ENCODE results near the gene SESN2.

SESN2 gene

DNA sequence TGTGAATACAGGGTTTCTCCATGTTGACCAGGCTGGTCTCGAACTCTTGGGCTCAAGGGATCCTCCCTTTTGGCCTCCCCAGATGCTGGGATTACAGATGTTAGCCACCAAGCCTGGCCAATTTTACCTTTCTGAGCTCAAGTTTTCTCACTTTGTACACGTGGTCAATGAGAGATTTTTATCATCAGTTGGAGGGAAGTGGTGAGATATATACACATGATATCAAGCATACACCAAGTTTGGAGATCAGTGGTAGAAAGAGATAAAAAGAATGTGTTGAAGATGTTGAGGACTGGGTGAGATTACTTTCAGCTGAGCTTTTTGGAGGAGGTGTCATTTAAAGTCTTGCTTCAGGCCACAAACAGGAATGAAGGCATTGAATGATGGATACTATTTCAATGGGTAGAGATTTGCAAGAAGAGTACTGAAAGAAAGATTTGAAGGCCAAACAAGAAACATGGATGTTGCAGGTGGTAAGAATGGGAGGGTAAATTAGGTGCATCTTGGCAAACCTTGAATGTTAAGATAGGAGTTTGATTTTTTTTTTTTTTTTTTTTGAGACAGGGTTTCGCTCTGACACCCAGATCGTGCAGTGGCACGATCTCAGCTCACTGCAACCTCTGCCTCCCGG, 3.0 kb upstream of the SESN2 start:
- no peak for DNase-seq

DNA sequence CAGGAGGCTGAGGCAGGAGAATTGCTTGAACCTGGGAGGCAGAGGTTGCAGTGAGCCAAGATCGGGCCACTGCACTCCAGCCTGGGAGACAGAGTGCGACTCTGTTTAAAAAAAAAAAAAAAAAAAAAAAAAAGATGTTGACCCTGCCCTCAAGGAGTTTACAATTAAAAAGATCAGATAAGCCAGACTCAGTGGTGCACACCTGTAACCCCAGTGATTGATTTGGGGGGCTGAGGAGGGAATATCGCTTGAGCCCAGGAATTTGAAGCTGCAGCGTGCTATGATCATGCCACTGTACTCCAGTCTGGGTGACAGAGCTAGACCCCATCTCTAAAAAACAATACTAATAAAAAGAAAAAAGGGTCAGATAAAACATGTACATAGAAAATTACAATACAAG, 1.6 kb upstream of the SESN2 start:
- DNase-seq: no peak

DNA sequence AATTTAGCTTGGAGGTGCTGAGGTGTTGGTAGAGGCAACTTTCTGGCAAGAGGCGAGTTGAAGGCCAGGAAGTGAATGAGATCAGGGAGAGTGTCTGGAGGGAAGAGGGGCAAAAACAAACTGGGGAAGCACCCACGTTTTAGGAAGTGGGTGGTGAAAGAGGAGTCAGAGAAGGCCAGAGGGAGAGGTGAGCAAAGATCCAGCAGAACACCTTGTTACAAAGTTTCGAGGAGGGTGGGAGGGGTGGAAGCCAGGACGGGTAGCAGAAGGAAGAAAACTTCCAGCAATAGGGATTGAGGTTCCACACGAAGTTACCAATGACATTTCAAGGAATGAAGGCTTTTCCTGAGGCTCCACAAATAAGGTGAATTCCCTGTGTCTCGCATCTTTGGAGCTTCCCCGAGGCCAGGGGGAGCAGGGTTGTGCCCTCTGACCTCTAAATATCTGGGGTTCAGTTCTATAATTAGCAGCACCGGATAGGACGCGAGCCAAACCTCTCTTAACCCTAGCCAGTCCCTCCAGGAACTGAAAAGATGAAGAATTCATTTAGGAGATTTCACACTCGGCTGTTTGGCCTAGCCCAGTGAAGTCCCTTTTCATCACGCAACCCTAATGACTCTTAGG, 578 bp upstream of the SESN2 start:
- no peak for DNase-seq

DNA sequence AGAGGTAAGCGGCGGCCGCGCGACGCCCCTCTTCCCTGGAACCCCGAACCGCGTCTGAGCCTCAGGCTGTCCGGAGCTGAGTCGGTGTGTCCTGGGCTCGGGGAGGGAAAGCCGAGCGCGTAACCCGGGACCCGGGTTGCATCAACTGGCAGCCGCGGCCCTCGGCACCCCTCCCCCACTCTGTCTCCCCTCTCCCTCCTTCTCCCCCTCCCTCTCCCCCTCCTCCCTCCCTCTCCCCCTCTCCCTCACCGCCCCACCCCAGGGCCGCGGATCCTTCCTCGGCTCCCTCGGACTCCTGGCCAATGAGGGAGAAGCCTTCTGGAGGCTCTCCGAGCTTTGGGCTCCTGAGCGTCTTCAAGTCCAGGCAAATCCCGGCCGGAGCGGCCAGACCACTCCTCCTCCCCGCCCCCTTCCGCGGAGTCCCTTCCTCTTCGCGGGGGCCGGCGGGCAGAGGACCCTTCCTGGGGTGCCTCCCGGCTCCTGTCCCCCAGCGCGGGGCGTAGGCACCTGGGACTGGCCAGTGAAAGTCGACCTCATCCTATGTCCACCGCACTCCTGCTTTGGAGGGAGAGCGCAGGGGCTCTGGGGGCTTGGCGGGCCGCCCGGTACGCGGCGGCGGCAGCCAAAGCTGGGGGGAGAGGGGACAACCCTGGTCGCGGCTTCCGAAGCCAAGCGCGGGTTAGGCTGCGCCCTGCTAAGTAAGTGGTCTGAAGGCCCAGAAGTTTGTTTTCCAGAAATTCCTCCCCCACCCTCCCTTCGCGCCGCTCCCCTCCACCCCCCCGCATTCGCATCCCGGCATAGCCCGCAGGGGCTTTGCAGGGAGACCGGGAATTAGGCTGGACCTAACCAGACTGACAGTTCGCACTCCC, 850 bp downstream of the SESN2 start:
- DNase-seq: peak; percentile 81

DNA sequence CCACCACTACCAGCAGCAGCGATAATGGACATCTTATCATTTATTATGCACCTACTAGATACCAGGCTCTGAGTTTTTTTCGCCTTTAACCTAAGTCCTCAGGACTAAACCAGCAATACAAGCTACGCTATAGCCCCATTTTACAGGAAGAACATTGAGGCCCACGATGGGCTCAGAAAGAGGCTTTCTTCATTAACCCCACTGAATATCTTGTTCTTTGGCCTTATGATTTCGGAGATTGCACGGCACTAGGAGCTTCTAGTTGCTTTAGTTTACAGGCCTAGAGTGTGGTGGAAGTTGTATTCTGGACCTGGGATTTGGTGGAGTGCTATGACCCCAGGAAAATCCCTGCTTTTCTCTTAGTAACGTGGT, 1.5 kb downstream of the SESN2 start:
- no peak for DNase-seq

DNA sequence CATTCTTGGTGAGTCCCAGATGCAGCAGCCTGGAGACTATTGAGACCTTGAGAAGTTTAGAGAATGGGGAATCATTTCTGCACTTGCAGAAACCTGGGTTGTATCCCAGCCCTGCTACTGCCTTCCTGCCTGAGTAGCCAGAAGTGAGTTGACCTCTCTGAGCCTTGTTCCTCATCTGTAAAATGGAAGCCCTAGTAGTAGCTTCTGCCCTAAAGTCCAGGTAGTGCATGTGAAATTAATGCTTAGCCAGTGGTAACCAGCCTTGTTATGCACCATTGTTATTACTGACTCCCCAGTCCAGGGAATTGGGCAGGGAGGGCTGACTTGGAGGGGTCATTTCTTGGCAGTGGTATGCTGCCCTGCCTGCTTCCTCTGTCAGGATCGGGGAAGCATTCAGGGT, 5.6 kb downstream of the SESN2 start:
- DNase-seq: no peak

DNA sequence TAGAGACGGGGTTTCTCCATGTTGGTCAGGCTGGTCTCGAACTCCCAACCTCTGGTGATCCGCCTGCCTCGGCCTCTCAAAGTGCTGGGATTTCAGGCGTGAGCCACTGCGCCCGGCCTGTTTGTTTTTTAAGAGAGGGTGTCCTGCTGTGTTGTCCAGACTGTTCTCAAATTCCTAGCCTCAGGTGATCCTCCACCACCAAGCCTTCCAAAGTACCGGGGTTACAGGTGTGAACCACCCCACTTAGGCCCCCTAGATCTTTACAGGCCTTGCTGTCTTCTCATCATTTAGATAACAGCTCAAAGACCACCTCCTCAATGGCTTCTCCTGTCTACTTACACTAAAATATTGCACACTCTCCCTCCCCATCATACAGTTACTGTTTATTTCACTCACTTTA, 6.3 kb downstream of the SESN2 start:
- peak; percentile 2 for DNase-seq

DNA sequence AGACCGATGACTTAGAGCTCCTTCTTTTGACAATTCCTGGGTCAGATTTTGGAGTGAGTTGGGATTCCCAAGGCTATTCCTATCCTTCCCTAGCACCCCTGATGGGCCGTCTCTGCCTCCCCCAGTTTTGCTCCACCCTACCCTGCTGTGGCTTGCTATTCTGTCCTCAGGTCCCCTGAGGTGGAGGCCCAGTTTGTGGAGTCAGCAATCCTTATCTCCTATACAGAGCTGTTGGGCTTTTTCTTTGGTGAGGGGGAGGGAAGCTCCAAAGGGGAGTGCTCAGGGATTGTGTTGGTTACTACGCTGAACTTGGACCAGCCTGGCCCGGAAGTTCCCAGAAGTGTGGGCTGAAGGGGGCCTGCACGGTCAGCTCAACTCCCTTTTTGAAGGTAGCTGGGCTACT, 7.6 kb downstream of the SESN2 start:
- no peak for DNase-seq

DNA sequence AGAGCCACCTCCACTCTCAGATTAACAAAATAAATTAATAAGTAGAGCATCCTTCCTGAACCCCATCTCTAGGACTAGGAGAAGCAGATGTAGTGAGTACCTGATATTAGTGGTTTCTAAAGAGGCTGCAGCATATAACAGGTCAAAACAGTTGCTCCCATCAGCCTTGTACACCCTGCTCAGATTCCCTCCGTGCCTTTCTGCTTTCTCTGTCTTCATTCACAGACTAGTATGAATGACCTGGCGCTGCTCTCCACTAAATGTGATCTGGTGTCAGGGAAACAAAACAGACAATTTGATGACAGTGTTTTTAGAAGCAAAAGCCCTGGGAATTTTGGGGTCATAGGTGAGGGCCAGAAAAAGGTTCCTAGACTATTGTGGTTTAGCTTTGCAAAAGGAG, 8.3 kb downstream of the SESN2 start:
- DNase-seq: no peak

DNA sequence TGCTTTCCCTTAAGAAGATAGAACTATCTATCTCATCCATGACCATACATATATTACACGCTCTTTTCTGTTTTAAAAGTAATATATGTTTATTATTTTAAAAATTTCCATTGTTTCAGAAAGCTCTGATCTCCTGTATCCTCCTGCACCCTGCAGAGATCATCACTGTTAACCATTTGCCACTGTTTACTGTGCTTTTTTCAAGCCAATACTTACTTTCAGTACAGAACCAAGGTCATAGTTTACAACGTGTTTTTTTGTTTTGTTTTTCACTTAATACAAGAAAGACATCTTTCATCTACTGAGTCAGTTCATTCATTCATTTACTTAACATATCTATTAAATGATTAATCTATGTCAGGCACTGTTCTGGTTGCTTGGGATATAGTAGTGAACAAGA, 10.2 kb downstream of the SESN2 start:
- DNase-seq: no peak

DNA sequence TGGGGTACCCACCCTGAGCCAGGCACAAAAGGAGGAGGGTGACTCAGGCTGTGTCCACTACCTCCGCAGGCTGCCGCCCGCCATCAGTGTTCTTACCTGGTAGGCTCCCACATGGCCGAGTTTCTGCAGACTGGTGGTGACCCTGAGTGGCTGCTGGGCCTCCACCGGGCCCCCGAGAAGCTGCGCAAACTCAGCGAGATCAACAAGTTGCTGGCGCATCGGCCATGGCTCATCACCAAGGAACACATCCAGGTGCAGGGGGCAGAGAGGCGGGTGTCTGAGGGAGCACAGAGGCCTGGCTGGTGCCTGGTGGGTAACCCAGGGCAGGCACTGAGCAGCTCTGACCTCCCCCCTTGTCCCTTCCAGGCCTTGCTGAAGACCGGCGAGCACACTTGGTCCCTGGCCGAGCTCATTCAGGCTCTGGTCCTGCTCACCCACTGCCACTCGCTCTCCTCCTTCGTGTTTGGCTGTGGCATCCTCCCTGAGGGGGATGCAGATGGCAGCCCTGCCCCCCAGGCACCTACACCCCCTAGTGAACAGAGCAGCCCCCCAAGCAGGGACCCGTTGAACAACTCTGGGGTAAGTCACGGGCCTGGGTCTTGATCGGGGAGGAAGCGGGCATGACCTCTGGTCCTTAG, 13.0 kb downstream of the SESN2 start:
- DNase-seq: no peak

DNA sequence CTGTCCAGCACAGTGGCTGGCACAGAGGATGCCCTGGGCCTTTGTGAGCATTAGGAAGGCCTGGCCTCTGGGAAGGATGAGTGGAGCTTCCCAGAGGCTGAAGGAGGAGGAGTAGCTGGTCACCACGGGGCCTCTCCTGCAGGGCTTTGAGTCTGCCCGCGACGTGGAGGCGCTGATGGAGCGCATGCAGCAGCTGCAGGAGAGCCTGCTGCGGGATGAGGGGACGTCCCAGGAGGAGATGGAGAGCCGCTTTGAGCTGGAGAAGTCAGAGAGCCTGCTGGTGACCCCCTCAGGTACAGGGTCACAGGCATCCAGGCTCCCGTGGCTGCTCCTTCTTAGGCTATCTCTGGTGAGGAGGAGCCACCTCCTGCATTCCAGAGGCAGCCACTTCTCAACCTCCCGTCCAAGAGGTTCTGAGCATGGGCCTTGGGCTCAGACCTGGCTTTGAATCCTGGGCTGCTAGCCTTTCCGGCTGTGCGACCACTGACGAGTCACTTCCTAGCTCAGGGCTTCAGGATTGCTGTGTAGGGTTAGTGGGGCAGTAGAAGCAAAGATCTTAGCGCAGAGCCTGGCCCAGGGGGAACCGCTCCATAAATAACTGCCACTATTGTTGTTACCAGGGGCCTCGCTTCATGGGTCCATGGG, 14.0 kb downstream of the SESN2 start:
- no peak for DNase-seq

DNA sequence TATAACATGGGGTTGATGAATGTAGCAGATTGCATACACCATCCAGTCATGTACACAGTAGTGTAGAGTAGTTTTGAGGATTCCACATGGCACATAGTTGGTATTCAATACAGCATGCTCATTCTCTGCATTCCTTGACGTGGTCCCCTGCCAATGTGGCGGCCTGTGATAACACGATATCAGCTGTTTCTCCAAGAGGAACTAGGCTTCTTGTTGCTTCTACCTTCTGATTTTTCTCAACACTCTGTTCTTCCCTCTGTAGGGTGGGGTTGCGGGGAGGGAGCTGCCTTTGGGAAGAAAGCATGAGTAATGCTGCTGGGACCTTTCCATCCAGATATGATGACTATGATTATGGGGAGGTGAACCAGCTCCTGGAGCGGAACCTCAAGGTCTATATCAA, 19.4 kb downstream of the SESN2 start:
- no peak for DNase-seq

DNA sequence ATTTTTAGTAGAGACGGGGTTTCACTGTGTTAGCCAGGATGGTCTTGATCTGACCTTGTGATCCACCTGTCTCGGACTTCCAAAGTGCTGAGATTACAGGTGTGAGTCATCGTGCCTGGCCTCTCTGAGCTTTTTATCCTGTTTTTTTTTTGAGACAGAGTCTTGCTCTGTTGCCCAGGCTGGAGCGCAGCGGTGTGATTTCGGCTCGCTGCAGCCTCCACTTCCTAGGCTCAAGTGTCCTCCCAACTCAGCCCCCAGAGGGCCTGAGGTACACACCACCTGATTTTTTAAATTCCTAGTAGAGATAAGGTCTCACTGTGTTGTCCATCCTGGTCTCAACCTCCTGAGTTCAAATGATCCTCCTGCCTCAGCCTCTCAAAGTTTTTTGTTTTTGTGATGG, 20.4 kb downstream of the SESN2 start:
- no peak for DNase-seq

DNA sequence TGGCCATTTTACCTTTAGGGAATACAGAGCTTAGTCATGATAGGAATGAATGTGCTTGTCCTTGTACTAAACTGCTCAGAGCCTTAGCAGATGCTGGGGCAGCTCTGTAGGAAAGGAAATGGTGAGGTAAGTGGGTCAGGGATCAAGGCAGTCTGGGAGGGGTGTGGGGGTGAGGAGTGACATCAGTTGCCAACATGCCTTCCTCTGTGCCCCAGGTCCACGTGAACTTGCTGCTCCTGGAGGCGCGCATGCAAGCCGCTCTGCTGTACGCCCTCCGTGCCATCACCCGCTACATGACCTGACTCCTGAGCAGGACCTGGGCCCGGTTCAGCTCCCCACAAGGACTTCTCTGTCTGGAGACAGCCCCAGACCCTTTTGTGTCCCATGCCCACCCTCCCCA, 21.2 kb downstream of the SESN2 start:
- DNase-seq: no peak

DNA sequence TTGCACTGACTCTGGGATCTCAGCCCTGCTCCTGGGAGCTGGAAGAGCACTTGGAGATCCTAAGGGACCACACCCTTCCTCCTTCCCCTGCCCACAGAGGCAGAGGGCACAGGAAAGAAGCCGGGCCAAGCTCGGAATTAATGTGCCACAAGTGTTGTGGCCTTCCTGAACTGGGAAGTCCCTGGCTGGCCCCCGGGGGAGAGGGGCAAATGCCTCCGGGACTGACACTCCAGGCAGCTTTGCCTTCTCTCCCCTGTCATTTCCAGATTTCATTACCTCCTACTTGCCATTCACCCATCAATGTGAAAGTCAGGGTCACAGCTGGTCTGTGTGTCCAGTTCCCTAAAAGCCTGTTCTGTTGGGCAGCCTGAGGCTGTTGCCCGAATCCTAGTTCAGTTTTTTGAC, 21.7 kb downstream of the SESN2 start:
- no peak for DNase-seq

DNA sequence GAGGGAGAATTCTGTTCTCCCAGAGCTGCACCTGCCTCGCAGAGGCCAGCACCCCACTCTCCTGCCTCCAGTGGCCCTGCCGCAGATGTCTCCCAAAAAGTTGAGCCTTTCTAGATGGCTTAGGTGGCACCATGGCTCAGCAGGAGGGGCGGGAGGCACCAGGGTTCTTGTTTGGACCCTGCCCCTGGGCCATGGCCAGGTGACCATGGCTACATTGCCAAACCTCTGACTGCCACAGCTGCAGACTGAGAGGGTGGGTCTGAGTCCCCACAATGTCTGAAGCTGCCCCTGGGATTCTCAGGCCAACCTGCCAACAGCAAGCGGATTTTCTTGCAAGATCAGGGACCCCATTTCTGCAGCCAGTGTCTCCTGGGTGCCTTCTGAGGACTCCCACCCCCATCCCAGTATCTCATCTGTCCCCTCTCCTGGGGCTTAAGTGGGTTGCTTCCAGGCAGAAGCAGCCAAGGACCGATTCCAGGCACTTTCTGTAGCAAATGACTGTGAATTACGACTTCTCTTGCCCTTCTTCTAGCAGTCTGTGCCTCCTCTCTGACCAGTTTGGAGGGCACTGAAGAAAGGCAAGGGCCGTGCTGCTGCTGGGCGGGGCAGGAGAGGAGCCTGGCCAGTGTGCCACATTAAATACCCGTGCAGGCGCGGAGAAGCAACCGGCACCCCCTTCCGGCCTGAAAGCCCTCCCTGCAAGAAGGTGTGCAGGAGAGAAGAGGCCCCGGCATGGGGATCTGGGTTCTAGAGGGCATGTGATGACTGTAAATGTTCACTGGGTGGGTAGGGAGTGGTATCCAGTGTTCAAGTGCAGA, 22.5 kb downstream of the SESN2 start:
- no peak for DNase-seq

DNA sequence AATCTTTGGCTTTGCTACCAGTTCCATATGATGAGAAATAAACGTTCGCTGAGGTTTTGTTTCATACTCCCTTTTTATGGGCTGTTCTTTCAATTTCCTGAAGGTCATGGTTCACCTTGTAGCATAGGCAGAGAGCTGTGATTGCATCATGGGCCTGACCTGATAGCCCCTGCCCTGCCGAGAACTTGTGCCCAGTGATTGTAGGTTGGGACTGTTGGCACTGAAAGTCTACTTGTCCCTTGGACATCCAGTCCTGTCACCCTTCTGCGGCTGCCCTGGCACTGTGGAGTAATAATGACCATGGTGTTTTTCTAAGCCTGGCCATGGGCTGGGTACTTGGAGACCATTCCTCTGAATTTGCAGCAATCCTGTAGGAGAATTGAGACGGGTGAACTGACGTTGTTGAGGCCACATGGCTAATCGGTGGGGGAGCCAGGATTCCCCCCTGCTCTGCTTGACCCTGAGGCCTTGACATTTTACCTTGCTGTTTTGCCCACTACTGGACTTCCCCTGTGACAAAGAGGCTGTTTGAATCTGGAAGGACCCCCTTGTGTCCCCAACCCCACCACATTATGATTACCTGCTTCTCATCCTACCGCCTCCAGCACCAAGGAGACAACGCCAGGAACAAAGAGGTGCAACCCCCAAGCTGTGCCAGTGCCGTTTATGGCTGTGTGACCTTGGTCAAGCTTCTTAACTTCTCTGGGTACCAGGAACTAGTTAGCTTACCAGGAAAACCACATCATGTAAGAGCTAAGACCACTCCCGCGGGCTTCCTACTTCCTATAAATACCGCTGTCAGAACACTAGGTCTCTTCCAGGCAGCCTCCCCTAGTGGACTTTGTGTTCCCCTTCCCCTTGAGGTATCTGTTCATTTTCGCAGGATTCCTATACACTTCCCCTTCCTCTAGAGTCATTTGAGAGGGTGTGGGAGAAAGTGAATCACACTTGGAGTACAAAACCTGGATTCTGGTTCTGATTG, 23.4 kb downstream of the SESN2 start:
- no peak for DNase-seq

DNA sequence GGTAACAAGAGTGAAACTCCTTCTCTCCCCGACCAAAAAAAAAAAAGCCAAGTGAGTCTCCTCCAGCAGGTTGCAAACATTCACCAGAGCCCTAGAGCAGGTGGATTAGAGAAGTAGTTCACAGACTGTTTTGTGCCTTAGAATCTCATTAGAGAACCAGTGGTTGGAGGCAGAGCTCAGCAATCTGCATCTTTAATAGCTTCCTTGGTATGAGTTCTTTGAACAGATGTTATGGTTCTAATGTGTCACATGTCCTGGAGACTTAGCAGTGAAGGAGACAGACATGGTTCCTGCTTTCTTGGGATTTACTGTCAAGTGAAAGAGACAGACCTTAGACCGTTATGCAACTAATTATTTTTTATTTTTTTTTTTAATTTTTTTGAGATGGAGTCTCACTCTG, 26.8 kb downstream of the SESN2 start:
- DNase-seq: no peak

DNA sequence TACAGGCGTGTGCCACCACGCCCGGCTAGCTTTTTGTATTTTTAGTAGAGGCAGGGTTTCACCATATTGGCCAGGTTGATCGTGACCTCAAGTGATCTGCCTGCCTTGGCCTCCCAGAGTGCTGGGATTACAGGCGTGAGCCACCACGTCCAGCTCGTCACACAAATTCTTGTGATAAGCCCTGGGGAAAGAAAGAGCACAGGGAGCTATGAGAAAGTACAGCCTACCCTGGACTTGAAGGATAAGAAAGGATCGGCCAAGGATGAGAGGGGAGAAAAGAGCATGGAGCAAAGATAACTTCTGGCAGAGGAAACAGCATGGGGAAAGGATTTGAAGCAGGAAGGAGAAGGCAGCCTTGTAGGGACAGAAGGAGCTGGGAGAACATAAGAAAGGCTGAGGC, 29.2 kb downstream of the SESN2 start:
- no peak for DNase-seq

DNA sequence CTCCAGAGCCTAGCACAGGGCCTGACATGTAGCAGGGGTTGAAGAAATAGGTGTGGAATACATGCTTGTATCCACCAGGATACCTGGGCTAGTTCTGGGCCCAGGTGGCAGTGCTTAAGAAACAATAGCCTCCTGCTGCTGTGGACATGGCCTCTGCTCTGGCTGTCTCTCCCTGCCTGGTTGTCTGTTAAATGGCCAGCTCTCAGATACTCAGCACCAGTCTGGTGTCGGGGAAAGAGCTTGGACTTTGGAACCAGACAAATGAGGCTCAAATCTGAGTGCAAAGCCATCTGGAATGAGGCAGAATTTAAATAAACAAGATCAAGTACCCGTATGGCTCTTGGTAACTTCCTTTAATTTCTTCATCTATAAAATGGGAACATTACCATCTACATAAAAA, 31.5 kb downstream of the SESN2 start:
- peak; percentile 77 for DNase-seq
